Measurements from ENCODE around the gene MNX1.

Gene MNX1

GRCh38 chr7:156956727-156957126, 53.7 kb downstream of the MNX1 start:
- no peaks in the 10 kb centered on the region for H3K4me1 ChIP-seq (ENCODE audit: control insufficient read depth, insufficient read depth, low read length, poor library complexity, severe bottlenecking)
- peaks cover 91% of the 10 kb centered on the region for H3K36me3 ChIP-seq (ENCODE audit: control insufficient read depth, insufficient read depth, low read length)
- no peak overlapping the region for H3K27ac ChIP-seq (ENCODE audit: low read depth, low read length, severe bottlenecking)
- no peaks in the 10 kb centered on the region for H3K9me3 ChIP-seq (ENCODE audit: control insufficient read depth, low read length)
- 71 to 100% methylated on average over 1 of the region's 2 CpGs for whole genome bisulfite sequencing, 2 experiments (ENCODE audit: insufficient coverage in 2 of 2)
- H3K4me3 ChIP-seq (ENCODE audit: extremely low read depth, insufficient read depth, low read length, poor library complexity, severe bottlenecking), result no peak overlapping the region

DNA sequence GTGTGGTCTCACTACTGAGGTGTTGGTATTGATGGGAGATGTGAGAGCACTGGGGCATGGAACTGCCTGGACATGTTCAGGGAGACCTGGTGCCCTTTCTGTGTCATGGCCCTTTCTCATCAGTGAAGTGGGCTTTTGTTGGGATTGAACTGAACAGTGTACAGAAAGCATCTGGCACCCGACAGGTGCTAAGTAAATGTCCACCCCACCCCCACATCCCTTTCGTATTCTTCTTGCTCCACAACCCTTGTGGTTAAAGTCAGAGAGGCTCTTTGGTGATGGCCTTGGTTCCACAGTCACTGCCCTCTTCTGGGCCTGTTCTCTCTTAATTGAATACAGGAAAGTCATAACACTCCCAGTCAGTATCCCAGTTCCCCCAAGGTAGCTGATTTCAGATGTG, 55.5 kb downstream of the MNX1 start:
- no peak overlapping the region for H3K4me3 ChIP-seq (ENCODE audit: extremely low read depth, insufficient read depth, low read length, poor library complexity, severe bottlenecking)
- H3K9me3 ChIP-seq (ENCODE audit: control insufficient read depth, low read length), result no peaks in the 10 kb centered on the region
- no CpG with 5 or more reads among the region's 2 CpGs for WGBS, 2 experiments (ENCODE audit: insufficient coverage in 2 of 2)
- no peak overlapping the region for H3K27ac ChIP-seq (ENCODE audit: low read depth, low read length, severe bottlenecking)
- H3K36me3 ChIP-seq (ENCODE audit: control insufficient read depth, insufficient read depth, low read length), result peaks cover 73% of the 10 kb centered on the region
- no peaks in the 10 kb centered on the region for H3K4me1 ChIP-seq (ENCODE audit: control insufficient read depth, insufficient read depth, low read length, poor library complexity, severe bottlenecking)
